Neural cell (in vitro differentiated cells): ENCODE data around the gene ZNF276. TPM values are rescaled to one million over a fixed set of nuclear protein-coding genes. Genes with fewer than 3 reads are reported as not detected.

Source experiments
- H2AFZ ChIP-seq: fragments of 200-600, 300-800 bp; sonication (generic), shearing (Covaris generic); 2 replicates; pipeline ENCODE4 v1.6.0; 2014; ENCODE audit warnings: low read depth, mild to moderate bottlenecking, antibody characterized with exemption, low read length, moderate library complexity
- H3F3A ChIP-seq: fragments of 200-600 bp; shearing (Covaris generic); 2 replicates; pipeline ENCODE4 v1.6.1; 2016; ENCODE audit warnings: mild to moderate bottlenecking, moderate library complexity, mixed read lengths, antibody characterized with exemption, low read length; ENCODE audit not compliant: insufficient read depth, poor library complexity, severe bottlenecking
- H3K27ac ChIP-seq: fragments of 200-600, 300-800 bp; sonication (generic), shearing (Covaris generic); 2 replicates; pipeline ENCODE4 v1.5.1; 2014; ENCODE audit warnings: mild to moderate bottlenecking, low read length, moderate library complexity
- H3K27me3 ChIP-seq: fragments of 300-800, 200-600 bp; sonication (generic), shearing (Covaris generic); 2 replicates; pipeline ENCODE4 v1.6.0; 2014; ENCODE audit warnings: mild to moderate bottlenecking, low read depth, low read length, moderate library complexity; ENCODE audit not compliant: insufficient read depth
- H3K36me3 ChIP-seq: fragments of 300-800, 200-600 bp; sonication (generic), shearing (Covaris generic); 2 replicates; pipeline ENCODE4 v1.5.1; 2014; ENCODE audit warnings: mild to moderate bottlenecking, antibody characterized with exemption, low read length, moderate library complexity; ENCODE audit not compliant: insufficient read depth
- H3K4me2 ChIP-seq: fragments of 300-800, 200-600 bp; sonication (generic), shearing (Covaris generic); 2 replicates; pipeline ENCODE4 v1.6.0; 2014; ENCODE audit warnings: mild to moderate bottlenecking, low read length
- H3K4me3 ChIP-seq: fragments of 300-800, 200-600 bp; sonication (generic), shearing (Covaris generic); 2 replicates; pipeline ENCODE4 v1.5.1; 2014; ENCODE audit warnings: mild to moderate bottlenecking, low read length, moderate library complexity
- H3K79me2 ChIP-seq: fragments of 200-600 bp; shearing (Covaris generic); replicated peaks from 2 replicates; pipeline ENCODE4 v1.6.0; 2014; ENCODE audit warnings: mild to moderate bottlenecking, low read length, moderate library complexity; ENCODE audit not compliant: insufficient read depth
- H3K9ac ChIP-seq: fragments of 300-800, 200-600 bp; sonication (generic), shearing (Covaris generic); 2 replicates; pipeline ENCODE4 v1.6.1; 2016; ENCODE audit warnings: mild to moderate bottlenecking, low read length, mixed read lengths
- H3K9me2 ChIP-seq: fragments of 200-600 bp; shearing (Covaris generic); 2 replicates; pipeline ENCODE4 v1.6.1; 2016; ENCODE audit warnings: mild to moderate bottlenecking, low read length, mixed read lengths; ENCODE audit not compliant: insufficient read depth
- H3K9me3 ChIP-seq: fragments of 200-600, 300-800 bp; sonication (generic), shearing (Covaris generic); 2 replicates; pipeline ENCODE4 v1.6.1; 2016; ENCODE audit warnings: mild to moderate bottlenecking, mixed run types, low read length, moderate library complexity, mixed read lengths
- H4K20me1 ChIP-seq: fragments of 200-600 bp; shearing (Covaris generic); 2 replicates; pipeline ENCODE4 v1.6.1; 2016; ENCODE audit warnings: mild to moderate bottlenecking, mixed run types; ENCODE audit not compliant: insufficient read depth
- CTCF ChIP-seq: fragments of 450-650 bp; IDR thresholded peaks from 2 replicates; pipeline ENCODE4 v1.5.1; 2014; ENCODE audit warnings: antibody characterized with exemption, mild to moderate bottlenecking, moderate library complexity; ENCODE audit not compliant: poor library complexity, severe bottlenecking
- EP300 ChIP-seq: fragments of 450-650 bp; conservative IDR thresholded peaks from 2 replicates; pipeline ENCODE4 v1.6.1; 2014; ENCODE audit warnings: antibody characterized with exemption, mild to moderate bottlenecking, moderate library complexity; ENCODE audit not compliant: poor library complexity, severe bottlenecking
- EZH2 ChIP-seq: fragments of 200-600, 300-800 bp; shearing (Covaris generic), sonication (generic); IDR thresholded peaks from 2 replicates; pipeline ENCODE4 v1.6.1; 2014; ENCODE audit warnings: antibody characterized with exemption, low read length, borderline replicate concordance, mild to moderate bottlenecking; ENCODE audit not compliant: insufficient read depth, poor library complexity, severe bottlenecking
- MXI1 ChIP-seq: fragments of 450-650 bp; conservative IDR thresholded peaks from 2 replicates; pipeline ENCODE4 v1.6.1; 2014; ENCODE audit warnings: antibody characterized with exemption, mild to moderate bottlenecking; ENCODE audit not compliant: poor library complexity, severe bottlenecking
- POLR2AphosphoS5 ChIP-seq: IDR thresholded peaks from 2 replicates; pipeline ENCODE4 v1.6.1; 2012
- RAD21 ChIP-seq: fragments of 450-650 bp; conservative IDR thresholded peaks from 2 replicates; pipeline ENCODE4 v1.6.1; 2014; ENCODE audit warnings: antibody characterized with exemption, mild to moderate bottlenecking, moderate library complexity
- REST ChIP-seq: IDR thresholded peaks from 2 replicates; pipeline ENCODE4 v1.6.1; 2012; ENCODE audit warnings: borderline replicate concordance
- SMC3 ChIP-seq: fragments of 450-650 bp; conservative IDR thresholded peaks from 2 replicates; pipeline ENCODE4 v1.6.1; 2014; ENCODE audit warnings: antibody characterized with exemption, mild to moderate bottlenecking, moderate library complexity; ENCODE audit not compliant: poor library complexity
- TAF1 ChIP-seq: IDR thresholded peaks from 2 replicates; pipeline ENCODE4 v1.6.1; 2012; ENCODE audit warnings: low read depth
- polyA plus RNA-seq: library from polyadenylated mRNA; depleted of rRNA; stranded (reverse); fragments of >200 nt; gene quantifications from 2 replicates; pipeline ENCODE4 v1.2.3, GENCODE V29; 2014

Gene ZNF276
- polyA plus RNA-seq, 1 donor from 2014 or later, result 35.4 TPM

GRCh38 chr16:89672177-89672941 is 49.0 kb upstream of the ZNF276 start:
- Histone ChIP-seq H4K20me1 (no peaks in the 10 kb centered on the region), H3K36me3 (no peaks in the 10 kb centered on the region), H3K9me2 (no peaks in the 10 kb centered on the region), H3K9ac (no peak overlapping the region), H3K79me2 (no peaks in the 10 kb centered on the region), H3K27me3 (no peaks in the 10 kb centered on the region), H2AFZ (no peak overlapping the region), H3K9me3 (no peaks in the 10 kb centered on the region), H3K4me3 (no peak overlapping the region), H3K4me2 (no peak overlapping the region), H3F3A (no peaks in the 10 kb centered on the region), H3K27ac (no peak overlapping the region)
- TF ChIP-seq POLR2AphosphoS5, result no peak
- no peak for TF ChIP-seq TAF1

GRCh38 chr16:89678258-89678657 is 43.1 kb upstream of the ZNF276 start:
- H4K20me1 ChIP-seq, result no peaks in the 10 kb centered on the region
- no peaks in the 10 kb centered on the region for H3K36me3 ChIP-seq
- H3K27ac ChIP-seq, result no peak overlapping the region
- H3K9ac ChIP-seq, result no peak overlapping the region
- no peaks in the 10 kb centered on the region for H3K79me2 ChIP-seq
- H3K4me3 ChIP-seq, result no peak overlapping the region
- no peaks in the 10 kb centered on the region for H3K9me3 ChIP-seq
- no peaks in the 10 kb centered on the region for H3F3A ChIP-seq
- H3K27me3 ChIP-seq, result no peaks in the 10 kb centered on the region
- H3K4me2 ChIP-seq, result no peak overlapping the region
- H3K9me2 ChIP-seq, result no peaks in the 10 kb centered on the region
- no peak for TF ChIP-seq POLR2AphosphoS5
- TF ChIP-seq EP300, result no peak
- TF ChIP-seq MXI1, result no peak
- TF ChIP-seq REST, result no peak
- TF ChIP-seq SMC3, result no peak
- TF ChIP-seq CTCF, result no peak
- no peak for TF ChIP-seq TAF1
- no peak for TF ChIP-seq RAD21
- TF ChIP-seq EZH2, result no peak
- H2AFZ ChIP-seq, result no peak overlapping the region
